DMS53 treated with DMSO at 0.1 percent for 48 hours (cell line): Measurements from ENCODE around the gene CCR2.
"Not testable (repeated sequence)": the region's sequence is repeated elsewhere in the genome, so short reads cannot be mapped to it uniquely, and the experiment has no call there.

Experiments used
- DNase-seq: peaks from one replicate; lab custom pipeline; 2025; ENCODE audit not compliant: unreplicated experiment; lab: John Stamatoyannopoulos, UW

Gene CCR2

GRCh38 chr3:46400846-46401245 lies 46.9 kb downstream of the CCR2 start:
- DNase-seq: no peak

GRCh38 chr3:46401579-46401978 lies 47.7 kb downstream of the CCR2 start:
- no peak for DNase-seq

- not testable (repeated sequence) for DNase-seq
Observed at GRCh38 chr3:46402902-46403301, 49.0 kb downstream of the CCR2 start.

GRCh38 chr3:46405301-46406019 lies 51.5 kb downstream of the CCR2 start:
- no peak for DNase-seq

- no peak for DNase-seq
Observed at GRCh38 chr3:46406443-46406787, 52.5 kb downstream of the CCR2 start.

GRCh38 chr3:46406788-46407611 lies 53.1 kb downstream of the CCR2 start, which contains the start of the genes CCR5AS and CCRL2:
Gene CCR5AS, minus strand, starts transcription at chr3:46407066.
Gene CCRL2, plus strand, starts transcription at chr3:46407259. Its CDS starts 821 bp downstream, at chr3:46408080.
- DNase-seq: no peak

GRCh38 chr3:46407970-46408369 lies 54.1 kb downstream of the CCR2 start:
- no peak for DNase-seq

- DNase-seq: no peak
Observed at GRCh38 chr3:46408853-46409252, 54.9 kb downstream of the CCR2 start.

- DNase-seq: no peak
Observed at GRCh38 chr3:46409739-46410489, 56.0 kb downstream of the CCR2 start.
